ENCODE data around the gene BCL11B.

Gene BCL11B

DNA sequence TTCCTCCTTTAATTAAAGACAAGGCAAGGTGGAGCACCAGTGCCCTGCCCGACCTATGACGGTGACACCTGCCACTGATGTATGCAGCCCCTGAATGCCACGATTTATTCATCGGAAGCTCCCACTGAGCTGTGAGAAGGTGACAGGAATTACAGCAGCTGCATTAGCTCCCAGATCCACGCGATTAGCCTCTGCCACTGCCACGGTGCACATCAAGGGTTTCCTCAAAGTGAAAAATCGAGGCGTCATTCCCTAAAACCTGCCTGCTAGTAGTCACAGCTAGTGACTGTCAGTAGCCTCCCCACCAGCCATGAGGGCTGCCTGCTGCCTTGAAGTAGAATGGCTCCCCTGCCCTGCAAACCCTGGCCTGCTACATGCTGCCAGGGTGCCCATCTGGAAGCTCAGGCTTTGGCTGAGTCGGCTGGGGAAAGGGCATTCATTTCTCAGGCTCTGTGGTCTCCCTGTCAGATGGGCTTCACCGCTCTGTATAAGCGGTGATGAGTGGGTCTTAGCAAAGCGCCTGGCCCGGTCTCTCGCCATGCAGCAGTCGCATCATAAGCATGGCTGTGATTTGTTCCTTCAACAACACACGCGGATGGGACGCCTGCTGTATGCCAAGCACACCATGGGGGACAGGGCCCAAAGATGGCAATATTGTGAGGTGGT, 8.2 kb upstream of the BCL11B start:
- TF ChIP-seq, protein P1, sequence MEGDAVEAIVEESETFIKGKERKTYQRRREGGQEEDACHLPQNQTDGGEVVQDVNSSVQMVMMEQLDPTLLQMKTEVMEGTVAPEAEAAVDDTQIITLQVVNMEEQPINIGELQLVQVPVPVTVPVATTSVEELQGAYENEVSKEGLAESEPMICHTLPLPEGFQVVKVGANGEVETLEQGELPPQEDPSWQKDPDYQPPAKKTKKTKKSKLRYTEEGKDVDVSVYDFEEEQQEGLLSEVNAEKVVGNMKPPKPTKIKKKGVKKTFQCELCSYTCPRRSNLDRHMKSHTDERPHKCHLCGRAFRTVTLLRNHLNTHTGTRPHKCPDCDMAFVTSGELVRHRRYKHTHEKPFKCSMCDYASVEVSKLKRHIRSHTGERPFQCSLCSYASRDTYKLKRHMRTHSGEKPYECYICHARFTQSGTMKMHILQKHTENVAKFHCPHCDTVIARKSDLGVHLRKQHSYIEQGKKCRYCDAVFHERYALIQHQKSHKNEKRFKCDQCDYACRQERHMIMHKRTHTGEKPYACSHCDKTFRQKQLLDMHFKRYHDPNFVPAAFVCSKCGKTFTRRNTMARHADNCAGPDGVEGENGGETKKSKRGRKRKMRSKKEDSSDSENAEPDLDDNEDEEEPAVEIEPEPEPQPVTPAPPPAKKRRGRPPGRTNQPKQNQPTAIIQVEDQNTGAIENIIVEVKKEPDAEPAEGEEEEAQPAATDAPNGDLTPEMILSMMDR (IDR thresholded peaks at IDR 0.05; ENCODE audit: low read length, missing control alignments): no peak
- DNase-seq (ENCODE audit: low read depth): no peak
- no peak overlapping the region for H3K4me3 ChIP-seq (replicated peaks; ENCODE audit: low read depth, low read length)

DNA sequence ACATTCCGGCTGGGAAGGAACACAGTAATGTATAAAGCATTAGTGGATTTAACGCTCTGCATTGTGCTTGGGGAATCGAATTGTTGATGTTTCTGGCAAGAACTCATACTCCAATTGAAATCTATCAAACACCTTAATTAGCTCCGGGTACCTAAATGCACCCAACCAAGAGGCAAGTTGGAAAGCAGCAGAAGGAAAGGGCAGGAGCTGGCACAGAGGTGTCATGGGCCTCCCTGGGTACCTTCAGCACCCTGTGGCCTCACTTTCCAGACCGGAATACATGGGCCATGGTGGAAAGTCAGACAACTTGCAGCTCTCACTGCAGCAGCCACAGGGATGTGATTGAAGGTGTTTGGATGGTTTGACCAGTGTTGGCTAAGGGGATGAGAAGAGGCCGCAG, 6.8 kb upstream of the BCL11B start:
- H3K4me3 ChIP-seq (replicated peaks; ENCODE audit: low read depth, low read length): no peak overlapping the region
- TF ChIP-seq, protein P1 (IDR thresholded peaks at IDR 0.05; ENCODE audit: low read length, missing control alignments): no peak

DNA sequence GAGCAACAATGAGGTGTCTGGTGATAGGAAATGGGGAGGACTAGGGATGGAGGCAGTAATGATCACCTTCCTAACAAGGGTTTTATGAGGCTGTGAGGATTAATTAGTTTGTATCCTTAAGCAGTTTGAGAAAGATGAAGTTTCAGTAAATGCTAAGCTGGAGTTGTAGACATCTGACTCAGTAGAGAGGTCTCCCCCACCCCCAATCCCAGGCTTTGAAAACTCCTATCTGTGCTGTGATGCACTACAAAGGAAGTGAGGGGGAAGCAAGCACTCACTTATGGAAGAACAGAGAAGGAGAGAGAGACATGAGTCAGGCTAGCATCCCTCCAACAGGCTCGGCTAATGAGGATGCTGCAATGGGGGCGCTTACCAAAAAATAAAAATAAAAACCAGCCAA, 5.5 kb upstream of the BCL11B start:
- no peak for DNase-seq (ENCODE audit: low read depth)
- H3K4me3 ChIP-seq (replicated peaks; ENCODE audit: low read depth, low read length): no peak overlapping the region
- TF ChIP-seq, protein P1 (IDR thresholded peaks at IDR 0.05; ENCODE audit: low read length, missing control alignments): no peak

More for the DNA sequence above, 6.8 kb upstream of the BCL11B start:
- no peak for DNase-seq (ENCODE audit: low read depth)

DNA sequence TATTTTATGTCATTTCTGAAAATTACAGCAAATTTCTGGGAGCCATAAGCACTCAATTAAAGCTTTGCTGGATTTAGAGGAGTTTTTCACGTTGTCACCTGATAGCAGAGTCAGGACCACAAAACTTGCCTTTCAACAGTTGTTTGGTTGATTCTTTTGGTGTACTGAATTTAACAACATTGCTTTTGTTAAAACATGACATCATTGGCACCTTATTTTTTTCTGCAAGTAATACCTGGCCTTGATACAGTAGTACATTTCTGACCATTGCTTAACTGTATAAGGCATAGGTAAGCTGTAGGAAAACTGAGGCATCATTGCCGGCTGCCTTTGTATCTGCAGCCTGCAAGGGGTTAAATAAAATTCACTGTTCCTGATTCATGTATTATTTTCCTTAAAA, 4.5 kb upstream of the BCL11B start:
- no peak for DNase-seq (ENCODE audit: low read depth)
- H3K4me3 ChIP-seq (replicated peaks; ENCODE audit: low read depth, low read length): no peak overlapping the region
- TF ChIP-seq, protein P1 (IDR thresholded peaks at IDR 0.05; ENCODE audit: low read length, missing control alignments): no peak

DNA sequence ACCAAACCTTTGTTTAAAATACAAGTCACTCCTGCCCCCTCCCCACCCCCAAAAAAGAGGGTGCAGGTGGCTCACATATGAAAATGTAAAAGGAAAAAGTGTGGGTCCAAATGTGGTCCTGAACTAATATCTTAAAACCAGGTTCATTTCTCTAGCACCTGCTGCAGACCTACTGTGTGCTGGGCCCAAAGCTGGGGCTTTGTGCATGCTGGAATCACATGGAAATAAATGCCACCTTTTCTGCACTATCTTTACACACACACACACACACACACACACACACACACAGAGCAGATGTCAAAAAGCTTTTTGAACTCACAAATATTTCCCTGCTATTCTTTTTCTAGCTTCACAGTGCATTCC, 3.2 kb upstream of the BCL11B start:
- DNase-seq (ENCODE audit: low read depth): no peak
- TF ChIP-seq, protein P1 (IDR thresholded peaks at IDR 0.05; ENCODE audit: low read length, missing control alignments): no peak
- H3K4me3 ChIP-seq (replicated peaks; ENCODE audit: low read depth, low read length): no peak overlapping the region

DNA sequence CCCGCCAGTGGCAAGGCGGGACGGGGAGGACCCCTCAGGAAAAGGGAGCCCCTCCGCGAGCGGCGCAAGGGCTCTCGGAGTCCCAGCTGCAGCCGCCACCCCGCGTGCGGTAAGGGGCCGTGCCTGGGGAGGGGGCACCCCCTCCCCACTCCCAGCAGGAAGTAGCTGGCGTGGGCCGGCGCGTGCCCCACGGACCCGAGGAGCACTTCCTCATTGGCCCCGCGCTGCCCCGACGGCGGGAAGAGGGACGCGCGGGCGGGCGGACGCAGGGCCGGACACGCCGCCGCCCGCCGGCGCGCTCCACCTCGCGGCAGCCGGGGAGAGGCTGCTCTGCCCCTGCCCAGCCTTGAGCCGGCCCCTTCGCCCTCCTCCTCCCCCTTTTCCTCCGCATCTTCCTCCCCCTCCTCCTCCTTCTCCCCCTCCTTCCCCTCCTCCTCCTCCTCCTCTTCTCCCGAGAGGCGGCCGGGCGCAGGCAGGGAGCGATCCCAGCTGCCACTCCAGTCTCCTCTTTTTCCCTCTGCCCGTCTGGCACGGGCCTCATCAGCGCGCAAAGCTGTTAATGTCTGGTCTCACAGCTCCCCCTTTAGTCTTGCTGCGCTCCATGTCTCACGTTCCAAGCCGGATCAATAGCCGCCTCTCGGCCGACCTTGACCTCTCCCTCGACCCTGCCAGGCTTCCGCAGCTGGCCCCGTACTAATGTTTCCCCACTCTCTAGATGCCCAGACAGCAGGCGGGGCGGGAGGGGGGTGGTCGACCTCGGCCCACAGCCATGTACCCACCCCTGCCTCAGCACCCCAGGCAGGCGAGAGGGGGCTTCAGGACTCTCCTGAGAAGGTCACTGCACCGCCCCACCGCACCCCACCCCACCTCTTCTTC, 2.6 kb upstream of the BCL11B start:
- peak; percentile 80 for DNase-seq (ENCODE audit: low read depth)
- H3K4me3 ChIP-seq (replicated peaks; ENCODE audit: low read depth, low read length): peak overlapping the region; percentile 47
- TF ChIP-seq, protein P1 (IDR thresholded peaks at IDR 0.05; ENCODE audit: low read length, missing control alignments): peak; percentile 5
